ENCODE measurements around the gene HKDC1. TPM values are rescaled to one million over a fixed set of nuclear protein-coding genes. Genes with fewer than 3 reads are reported as not detected.

The HKDC1 gene
- total RNA-seq, 1 experiment from 2014 or later, result 1.7 TPM

DNA sequence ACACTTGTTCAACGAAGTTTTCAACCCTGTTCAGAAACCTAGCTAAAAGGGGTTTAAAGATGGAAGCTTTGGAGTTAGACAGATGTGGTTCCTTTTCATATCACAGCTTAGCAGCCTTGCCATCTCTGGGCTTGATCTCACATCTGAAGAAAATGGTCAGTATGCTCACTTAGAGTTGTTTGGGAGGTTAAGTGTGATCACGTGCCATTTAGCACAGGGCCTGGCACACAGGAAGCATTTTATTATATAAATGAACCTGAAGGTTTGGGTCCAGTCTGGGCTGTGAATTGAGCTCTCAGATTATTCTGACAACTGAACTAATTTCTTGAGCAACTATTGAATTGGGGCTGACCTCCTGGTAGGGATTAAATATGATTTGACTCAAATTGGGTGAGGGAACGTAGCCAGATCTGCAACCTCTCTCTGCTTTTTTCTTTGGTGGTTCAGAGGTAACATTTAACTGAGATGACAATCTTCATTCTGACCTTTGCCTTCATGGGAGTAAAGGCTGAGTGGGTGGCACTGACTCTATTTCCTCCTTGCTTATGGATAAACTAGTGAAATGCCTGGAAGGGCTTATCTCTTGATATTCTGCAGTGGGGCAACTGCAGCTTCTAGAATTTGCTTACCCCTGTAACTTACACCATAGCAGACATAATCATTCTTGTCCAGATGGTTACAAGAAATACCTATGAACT, 10.2 kb upstream of the HKDC1 start (continued):
- no peak for TF ChIP-seq CEBPB (IDR thresholded peaks at IDR 0.05; ENCODE audit: low read depth)
- TF ChIP-seq SP1 (IDR thresholded peaks at IDR 0.05; ENCODE audit: low read depth), result no peak
- TF ChIP-seq, protein P1, sequence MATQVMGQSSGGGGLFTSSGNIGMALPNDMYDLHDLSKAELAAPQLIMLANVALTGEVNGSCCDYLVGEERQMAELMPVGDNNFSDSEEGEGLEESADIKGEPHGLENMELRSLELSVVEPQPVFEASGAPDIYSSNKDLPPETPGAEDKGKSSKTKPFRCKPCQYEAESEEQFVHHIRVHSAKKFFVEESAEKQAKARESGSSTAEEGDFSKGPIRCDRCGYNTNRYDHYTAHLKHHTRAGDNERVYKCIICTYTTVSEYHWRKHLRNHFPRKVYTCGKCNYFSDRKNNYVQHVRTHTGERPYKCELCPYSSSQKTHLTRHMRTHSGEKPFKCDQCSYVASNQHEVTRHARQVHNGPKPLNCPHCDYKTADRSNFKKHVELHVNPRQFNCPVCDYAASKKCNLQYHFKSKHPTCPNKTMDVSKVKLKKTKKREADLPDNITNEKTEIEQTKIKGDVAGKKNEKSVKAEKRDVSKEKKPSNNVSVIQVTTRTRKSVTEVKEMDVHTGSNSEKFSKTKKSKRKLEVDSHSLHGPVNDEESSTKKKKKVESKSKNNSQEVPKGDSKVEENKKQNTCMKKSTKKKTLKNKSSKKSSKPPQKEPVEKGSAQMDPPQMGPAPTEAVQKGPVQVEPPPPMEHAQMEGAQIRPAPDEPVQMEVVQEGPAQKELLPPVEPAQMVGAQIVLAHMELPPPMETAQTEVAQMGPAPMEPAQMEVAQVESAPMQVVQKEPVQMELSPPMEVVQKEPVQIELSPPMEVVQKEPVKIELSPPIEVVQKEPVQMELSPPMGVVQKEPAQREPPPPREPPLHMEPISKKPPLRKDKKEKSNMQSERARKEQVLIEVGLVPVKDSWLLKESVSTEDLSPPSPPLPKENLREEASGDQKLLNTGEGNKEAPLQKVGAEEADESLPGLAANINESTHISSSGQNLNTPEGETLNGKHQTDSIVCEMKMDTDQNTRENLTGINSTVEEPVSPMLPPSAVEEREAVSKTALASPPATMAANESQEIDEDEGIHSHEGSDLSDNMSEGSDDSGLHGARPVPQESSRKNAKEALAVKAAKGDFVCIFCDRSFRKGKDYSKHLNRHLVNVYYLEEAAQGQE (IDR thresholded peaks at IDR 0.05; ENCODE audit: low read depth), result no peak
- no peak for TF ChIP-seq EGR1 (IDR thresholded peaks at IDR 0.05; ENCODE audit: low read depth)
- TF ChIP-seq, protein P2, sequence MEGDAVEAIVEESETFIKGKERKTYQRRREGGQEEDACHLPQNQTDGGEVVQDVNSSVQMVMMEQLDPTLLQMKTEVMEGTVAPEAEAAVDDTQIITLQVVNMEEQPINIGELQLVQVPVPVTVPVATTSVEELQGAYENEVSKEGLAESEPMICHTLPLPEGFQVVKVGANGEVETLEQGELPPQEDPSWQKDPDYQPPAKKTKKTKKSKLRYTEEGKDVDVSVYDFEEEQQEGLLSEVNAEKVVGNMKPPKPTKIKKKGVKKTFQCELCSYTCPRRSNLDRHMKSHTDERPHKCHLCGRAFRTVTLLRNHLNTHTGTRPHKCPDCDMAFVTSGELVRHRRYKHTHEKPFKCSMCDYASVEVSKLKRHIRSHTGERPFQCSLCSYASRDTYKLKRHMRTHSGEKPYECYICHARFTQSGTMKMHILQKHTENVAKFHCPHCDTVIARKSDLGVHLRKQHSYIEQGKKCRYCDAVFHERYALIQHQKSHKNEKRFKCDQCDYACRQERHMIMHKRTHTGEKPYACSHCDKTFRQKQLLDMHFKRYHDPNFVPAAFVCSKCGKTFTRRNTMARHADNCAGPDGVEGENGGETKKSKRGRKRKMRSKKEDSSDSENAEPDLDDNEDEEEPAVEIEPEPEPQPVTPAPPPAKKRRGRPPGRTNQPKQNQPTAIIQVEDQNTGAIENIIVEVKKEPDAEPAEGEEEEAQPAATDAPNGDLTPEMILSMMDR (IDR thresholded peaks at IDR 0.05 in 2 of 3, conservative IDR thresholded peaks at IDR 0.05 in 1 of 3; ENCODE audit: borderline replicate concordance in 1 of 3, insufficient read depth in 1 of 3, low read depth in 2 of 3, low read length in 2 of 3), result no peak
- no peak for TF ChIP-seq FOSL1 (IDR thresholded peaks at IDR 0.05; ENCODE audit: low read depth)
- no peak for TF ChIP-seq RAD21 (IDR thresholded peaks at IDR 0.05; ENCODE audit: low read depth)
- TF ChIP-seq ELF1 (IDR thresholded peaks at IDR 0.05; ENCODE audit: borderline replicate concordance, low read depth), result no peak

DNA sequence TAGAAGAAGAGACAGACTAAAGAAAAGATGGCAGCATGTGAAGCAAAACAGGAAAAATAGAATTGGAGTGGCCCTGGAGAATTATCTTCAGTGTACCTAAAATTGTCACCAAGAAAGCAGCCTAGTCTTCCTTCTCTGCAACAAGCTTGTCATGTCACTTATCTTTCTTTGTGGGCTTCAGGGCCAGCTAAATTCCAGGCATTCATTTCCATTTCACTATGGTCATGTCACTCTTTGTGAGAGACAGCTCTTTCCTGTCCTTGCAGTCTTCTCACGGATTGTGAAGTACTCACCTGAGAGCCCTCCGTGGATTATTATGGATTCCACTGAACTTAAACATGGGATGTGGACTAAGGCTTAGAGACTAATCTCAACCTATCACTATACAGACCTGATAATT, 9.0 kb upstream of the HKDC1 start:
- Histone ChIP-seq H3K36me3 (ENCODE audit: control insufficient read depth in 1 of 2, insufficient read depth in 2 of 2, low read length in 2 of 2) (peaks cover 15% of the 10 kb centered on the region in 2 experiments), H2AFZ (ENCODE audit: low read depth, low read length, poor library complexity, severe bottlenecking) (no peak overlapping the region), H3K79me2 (ENCODE audit: insufficient read depth, low read length) (no peaks in the 10 kb centered on the region), H3K9me2 (ENCODE audit: insufficient read depth) (no peaks in the 10 kb centered on the region), H3K27me3 (ENCODE audit: insufficient read depth, low read length) (no peaks in the 10 kb centered on the region), H4K20me1 (ENCODE audit: insufficient read depth) (no peaks in the 10 kb centered on the region), H3K27ac (ENCODE audit: low read depth, low read length) (no peak overlapping the region), H3K9ac (ENCODE audit: low read length) (no peak overlapping the region), H3K4me3 (replicated peaks in 1 of 2; ENCODE audit: low read depth in 1 of 2, low read length in 2 of 2) (no peak overlapping the region), H3K4me2 (ENCODE audit: low read length) (no peak overlapping the region), H3K9me3 (ENCODE audit: control insufficient read depth in 1 of 2, insufficient read depth in 1 of 2, low read depth in 1 of 2, low read length in 2 of 2) (no peaks in the 10 kb centered on the region), H3K4me1 (ENCODE audit: control insufficient read depth in 1 of 2, insufficient read depth in 2 of 2, low read length in 2 of 2) (peaks cover 0 to under 1% of the 10 kb centered on the region in 2 experiments; a peak in 1 of 4 replicates)
- CTCF ChIA-PET, result no interaction called here
- no TSS peak for BruUV-seq (replicated peaks)
- ATAC-seq, result no peak
- POLR2A ChIA-PET, result no interaction called here
- DNase-seq (ENCODE audit: low read depth, low spot score), result no peak
- intact Hi-C loops (cut with micrococcal nuclease), result loop anchor here (10.0 kb wide), 1 partner anchor 206 kb away; no protein-coding TSS in a partner anchor
- no peak for TF ChIP-seq ELF1 (IDR thresholded peaks at IDR 0.05; ENCODE audit: borderline replicate concordance, low read depth)
- no peak for TF ChIP-seq SIN3A (IDR thresholded peaks at IDR 0.05; ENCODE audit: low read depth)
- no peak for TF ChIP-seq CBX3 (IDR thresholded peaks at IDR 0.05; ENCODE audit: low read depth)
- TF ChIP-seq SP1 (IDR thresholded peaks at IDR 0.05; ENCODE audit: low read depth), result no peak
- TF ChIP-seq, protein P2 (IDR thresholded peaks at IDR 0.05 in 2 of 3, conservative IDR thresholded peaks at IDR 0.05 in 1 of 3; ENCODE audit: borderline replicate concordance in 1 of 3, insufficient read depth in 1 of 3, low read depth in 2 of 3, low read length in 2 of 3), result no peak
- no peak for TF ChIP-seq EZH2phosphoT487 (IDR thresholded peaks at IDR 0.05; ENCODE audit: borderline replicate concordance)
- no peak for TF ChIP-seq RAD21 (IDR thresholded peaks at IDR 0.05; ENCODE audit: low read depth)
- TF ChIP-seq POLR2A (IDR thresholded peaks at IDR 0.05; ENCODE audit: borderline replicate concordance, extremely low read depth, insufficient read depth, insufficient read length), result no peak
- TF ChIP-seq YY1 (IDR thresholded peaks at IDR 0.05; ENCODE audit: extremely low read depth, insufficient replicate concordance, low read depth, low read length), result no peak
- TF ChIP-seq FOSL1 (IDR thresholded peaks at IDR 0.05; ENCODE audit: low read depth), result no peak
- no peak for TF ChIP-seq POLR2AphosphoS5 (IDR thresholded peaks at IDR 0.05; ENCODE audit: low read depth, low read length)
- TF ChIP-seq, protein P3, sequence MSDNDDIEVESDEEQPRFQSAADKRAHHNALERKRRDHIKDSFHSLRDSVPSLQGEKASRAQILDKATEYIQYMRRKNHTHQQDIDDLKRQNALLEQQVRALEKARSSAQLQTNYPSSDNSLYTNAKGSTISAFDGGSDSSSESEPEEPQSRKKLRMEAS (IDR thresholded peaks at IDR 0.05), result no peak
- no peak for TF ChIP-seq ZFX (IDR thresholded peaks at IDR 0.05)
- RAD21 ChIA-PET (ENCODE audit: low non-redundant PET in 1 of 2, low total read pairs in 2 of 2, uncharacterized antibody in 2 of 2, unreplicated experiment in 2 of 2), result no interaction called here
